Stimulated activated CD4-positive, alpha-beta T cell treated with anti-CD3 and anti-CD28 coated beads, Interleukin-1b, Interleukin-23, amount 100 ng/mL, for 24 hours (primary cell): ENCODE data around the gene RSPO3.

ENCODE experiments used
- DNase-seq, 4 experiments: peaks; one replicate each; pipeline ENCODE4 v3.0.0-alpha.2; 2020; ENCODE audit warnings: low read depth in 4 of 4, low spot score in 1 of 4

RSPO3 gene

GRCh38 chr6:127110712-127111111 is 7.8 kb upstream of the RSPO3 start:
- DNase-seq: no peak

DNA sequence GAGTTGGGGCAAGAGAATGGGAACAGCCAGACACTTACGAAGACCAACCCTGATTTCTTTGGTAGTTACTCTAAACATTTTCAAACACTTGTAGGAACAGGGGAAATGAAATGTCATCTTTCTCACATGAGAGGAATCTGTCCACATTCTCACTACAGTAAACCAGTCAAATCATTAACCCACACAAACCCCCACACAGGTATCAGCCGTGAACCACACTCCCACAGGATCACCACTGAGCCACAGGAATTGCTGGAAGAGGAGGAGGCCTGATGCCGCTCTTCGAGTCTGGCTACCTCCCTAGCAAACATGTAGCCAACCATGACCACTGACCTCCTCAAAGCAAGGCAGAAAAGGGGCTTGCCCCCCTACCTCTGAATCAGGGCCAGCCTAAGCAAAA is 6.9 kb upstream of the RSPO3 start:
- no peak for DNase-seq

DNA sequence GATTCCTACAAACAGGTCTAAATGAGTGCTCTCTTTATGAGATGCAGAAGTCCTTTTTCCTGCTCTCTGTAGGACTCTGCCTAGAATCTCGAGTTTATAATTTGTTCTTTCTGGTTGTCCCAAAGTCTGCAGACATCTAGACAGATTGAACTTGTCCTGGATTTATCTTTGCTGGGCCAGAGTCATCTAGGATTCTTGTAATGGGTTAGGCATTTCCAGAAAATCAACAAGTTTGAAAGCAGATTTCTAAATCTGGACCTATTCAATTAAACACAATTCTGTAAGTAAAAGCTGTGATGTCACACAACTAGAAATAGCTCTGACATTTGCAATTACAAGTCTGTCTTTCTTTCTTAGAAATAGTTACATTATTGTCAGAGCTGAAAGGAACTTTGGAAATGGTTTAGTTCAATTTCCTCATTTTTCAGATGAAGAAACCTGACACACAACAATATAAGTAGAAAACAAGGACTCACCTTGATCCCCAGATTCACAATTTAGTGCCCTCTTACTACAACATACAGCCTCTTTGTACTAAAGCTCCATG is 4.2 kb upstream of the RSPO3 start:
- no peak for DNase-seq

GRCh38 chr6:127115084-127115655 is 3.3 kb upstream of the RSPO3 start:
- DNase-seq: no peak

DNA sequence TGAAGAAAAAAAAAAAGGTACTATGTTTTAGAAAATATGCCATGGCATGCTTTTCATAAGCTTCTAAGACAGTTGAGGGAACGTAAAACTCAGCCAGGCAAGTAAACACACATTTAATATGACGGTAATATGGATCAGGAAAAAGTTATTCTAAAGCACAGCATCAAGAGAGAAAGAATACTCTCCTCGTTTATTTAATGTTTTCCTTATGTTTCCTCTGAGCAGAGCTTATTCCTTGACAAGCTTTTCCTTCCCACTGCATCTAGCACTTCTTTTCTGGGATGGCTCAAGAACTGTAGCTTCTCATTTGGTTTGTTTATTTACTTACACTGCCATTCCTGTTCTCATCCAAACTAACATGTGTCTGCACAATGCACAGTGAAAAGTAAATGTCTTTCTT is 2.7 kb upstream of the RSPO3 start:
- no peak for DNase-seq

DNA sequence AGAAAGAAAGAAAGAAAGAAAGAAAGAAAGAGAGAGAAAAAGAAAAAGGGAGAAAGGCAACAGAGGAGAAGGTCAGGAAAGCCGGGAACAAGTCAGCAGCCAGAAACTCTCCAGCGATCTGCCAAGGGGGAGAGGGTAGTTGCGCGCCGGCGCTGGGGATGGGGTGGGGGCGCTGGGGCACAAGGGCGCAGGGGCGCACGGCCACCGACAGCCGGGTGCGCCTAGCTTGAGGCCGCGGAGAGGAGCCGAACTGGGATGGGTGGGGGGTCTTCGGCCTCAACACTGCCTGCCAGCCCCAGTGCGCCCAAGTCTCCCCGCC is 533 bp upstream of the RSPO3 start:
- DNase-seq: no peak

GRCh38 chr6:127119102-127120022 is 891 bp downstream of the RSPO3 start:
- DNase-seq: no peak

DNA sequence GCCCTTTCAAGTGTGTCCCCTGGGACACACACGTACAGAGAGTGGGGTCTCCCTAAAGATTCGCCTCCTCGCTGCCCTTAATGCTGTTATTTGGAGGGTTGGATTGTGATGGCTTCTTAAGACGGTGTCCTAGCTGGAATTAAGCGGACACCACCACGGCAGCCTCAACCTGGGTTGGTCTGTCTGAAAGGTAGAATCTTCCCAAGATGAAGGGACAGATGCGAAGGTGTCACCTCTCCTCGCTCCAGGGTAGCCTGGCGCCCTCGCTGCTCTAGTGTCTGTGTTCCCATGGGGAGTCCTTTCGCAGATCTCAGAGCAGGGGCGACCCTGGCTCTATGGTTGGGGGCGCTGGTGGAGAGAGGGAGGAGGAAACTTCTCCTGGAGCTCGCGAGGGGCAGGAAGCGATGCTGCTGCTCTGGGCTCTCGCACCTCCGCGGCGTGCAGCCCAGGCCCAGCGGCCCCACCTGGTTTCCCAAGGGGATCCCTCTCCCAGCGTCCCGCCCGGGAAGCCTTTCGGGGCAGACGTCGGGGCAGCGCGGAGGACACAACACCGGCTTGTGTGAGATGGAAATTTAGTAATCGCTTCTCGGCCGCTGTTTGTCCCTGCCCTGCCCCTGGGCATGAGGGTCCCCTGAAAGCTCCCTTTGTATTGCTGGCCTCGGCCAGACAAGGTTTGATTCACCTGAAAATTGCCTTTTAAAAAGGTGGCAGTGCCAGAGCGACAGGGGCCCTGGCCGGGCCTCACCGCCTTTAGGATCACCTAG is 1.7 kb downstream of the RSPO3 start:
- no peak for DNase-seq

DNA sequence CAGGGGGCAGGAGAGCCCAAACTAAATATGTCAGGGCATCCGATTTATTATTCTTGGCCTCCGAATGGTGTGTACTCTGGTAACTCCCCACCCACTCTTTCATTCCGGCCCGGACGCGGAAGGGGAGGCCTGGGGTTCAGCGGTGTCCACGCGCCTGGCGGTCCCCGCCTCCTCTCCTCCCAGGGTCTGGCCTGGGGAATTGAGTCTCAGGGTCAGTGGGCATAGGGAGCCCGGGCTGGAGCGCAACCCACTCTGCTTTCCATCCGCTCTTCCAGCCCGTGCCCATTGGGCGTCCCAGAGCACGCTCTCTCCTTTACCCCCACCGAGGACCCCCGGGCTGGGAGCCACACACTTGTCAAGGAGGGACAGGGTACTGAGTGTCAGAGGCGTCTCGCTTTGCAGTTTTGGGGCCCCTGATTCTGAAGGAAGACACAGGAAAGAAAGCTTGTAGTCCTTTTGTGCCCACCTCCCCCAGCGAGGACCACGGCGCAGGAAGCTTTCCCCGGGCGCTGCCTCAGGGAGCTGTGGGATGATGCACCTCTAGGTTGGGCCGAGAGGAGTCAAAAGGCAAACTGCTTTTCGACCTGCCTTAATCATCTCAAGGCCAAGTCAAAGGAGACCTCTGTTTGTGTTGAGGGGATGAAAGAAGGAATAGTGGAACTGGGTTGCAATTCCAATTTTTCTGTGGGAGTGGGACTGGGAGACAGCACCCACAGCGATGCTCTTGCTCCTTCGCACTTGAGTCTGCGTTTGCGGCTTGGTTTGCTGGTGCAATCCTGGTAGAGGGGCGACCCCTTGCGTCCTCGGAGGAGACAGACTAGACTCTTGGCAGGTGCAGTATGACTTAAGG is 2.5 kb downstream of the RSPO3 start:
- peak in 3 of 4 experiments; percentile 41 to 54 (median 49) for DNase-seq

GRCh38 chr6:127121637-127121960 is 3.1 kb downstream of the RSPO3 start:
- no peak for DNase-seq

GRCh38 chr6:127124172-127124571 is 5.7 kb downstream of the RSPO3 start:
- no peak for DNase-seq

DNA sequence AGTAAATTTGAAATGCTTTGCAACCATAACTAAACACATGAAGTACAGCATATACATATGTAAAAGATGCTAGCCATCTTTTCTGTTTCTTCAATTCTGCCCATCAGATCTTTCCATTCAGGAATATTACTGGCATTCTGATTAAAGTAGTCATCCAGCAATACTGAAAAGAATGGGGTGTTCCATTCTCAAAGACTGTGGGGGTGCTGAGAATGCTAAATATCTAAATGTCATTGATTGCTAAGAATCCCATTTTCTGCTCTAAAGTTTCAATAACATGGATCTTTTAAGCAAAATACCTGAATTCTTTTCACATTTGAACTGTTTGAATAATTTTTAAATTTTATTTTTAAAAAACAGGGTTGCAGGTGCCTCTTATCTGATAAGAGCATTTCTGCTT is 6.2 kb downstream of the RSPO3 start:
- DNase-seq: no peak

DNA sequence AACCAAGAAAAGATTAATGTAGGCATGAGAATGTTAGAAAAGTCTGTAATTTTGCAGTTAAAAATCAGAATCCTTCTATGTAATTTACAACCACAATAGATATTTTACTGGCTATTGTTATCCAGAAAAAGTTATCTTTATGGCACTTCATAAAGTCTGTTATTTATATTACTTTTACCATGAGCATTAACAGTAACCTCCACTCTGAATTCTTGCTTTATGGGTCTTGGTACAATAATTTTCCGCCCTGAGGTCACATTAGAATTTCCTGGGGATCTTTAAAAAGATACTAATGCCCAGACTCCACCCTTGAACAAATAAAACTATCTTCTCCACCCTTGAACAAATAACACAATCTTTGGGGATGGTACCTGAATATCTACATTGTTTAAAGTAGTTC is 9.6 kb downstream of the RSPO3 start:
- no peak for DNase-seq

- DNase-seq: no peak
These were observed 10.8 kb downstream of the RSPO3 start for GRCh38 chr6:127129251-127129650.

DNA sequence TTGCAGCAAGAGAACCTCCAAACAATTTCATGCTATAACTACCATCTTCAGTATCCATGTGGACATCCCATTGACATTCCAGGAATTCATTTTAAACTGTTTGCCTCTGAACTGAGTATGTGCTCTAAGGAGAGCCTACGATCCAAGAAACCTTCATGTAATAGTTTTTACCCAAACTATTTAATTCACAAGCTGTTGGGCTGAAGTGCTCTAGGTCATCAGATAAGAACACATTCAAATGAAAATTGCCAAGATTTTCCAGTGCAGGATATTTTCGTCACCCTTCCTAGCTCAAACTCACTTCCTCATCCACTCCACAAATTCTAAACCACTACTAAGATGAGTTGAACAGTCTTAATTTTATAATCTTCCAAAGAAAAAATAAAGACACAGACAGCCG is 12.8 kb downstream of the RSPO3 start:
- no peak for DNase-seq

DNA sequence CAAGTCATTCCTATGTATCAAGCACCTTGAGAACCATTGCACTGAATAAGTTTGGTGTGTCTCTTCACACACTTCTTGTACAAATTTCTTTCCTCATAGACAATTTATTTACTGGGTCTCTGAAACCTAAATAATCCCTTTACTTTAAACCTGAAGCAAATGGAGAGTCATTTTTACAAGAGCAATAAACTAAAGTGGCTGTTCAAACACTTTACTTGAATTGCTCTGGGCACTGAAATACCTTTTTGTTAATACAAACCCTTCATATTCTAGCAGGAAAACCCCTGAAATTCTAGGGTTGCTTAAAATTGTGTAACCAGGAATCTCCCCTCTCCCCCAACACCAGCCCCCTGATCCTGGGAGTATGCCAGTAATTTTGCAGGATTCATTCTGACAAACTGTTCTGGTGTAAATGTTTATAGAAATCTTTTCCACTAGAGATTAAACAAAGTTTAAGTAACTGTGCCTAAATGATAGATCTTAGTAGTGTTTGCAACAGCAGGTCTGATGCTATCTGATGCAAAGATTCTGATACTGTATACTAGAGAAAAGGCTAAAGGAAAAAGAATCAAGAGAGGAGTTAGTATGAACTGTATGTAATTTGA is 13.4 kb downstream of the RSPO3 start:
- no peak for DNase-seq

GRCh38 chr6:127134136-127134535 is 15.7 kb downstream of the RSPO3 start:
- no peak for DNase-seq

GRCh38 chr6:127136786-127137185 is 18.3 kb downstream of the RSPO3 start:
- no peak for DNase-seq

DNA sequence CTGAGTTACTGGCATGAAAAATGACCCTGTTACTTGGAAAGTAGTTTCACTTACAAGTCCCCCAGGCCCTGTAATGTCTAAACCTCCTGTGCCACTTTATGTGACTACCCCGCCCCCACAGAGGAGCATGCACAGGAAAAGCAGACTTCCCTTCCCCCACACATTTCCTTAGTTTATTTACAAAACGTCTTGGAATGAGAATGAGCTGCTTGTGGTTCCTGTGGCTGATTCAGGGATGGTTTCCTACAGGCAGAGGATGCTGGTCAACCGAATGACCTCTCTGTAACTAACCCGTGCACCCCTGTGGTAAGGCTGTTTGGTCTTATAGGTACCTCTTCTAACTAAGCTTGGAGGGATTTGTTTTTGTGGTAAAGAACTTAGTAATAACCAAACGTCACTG is 28.5 kb downstream of the RSPO3 start:
- no peak for DNase-seq

GRCh38 chr6:127147534-127147933 is 29.1 kb downstream of the RSPO3 start:
- DNase-seq: no peak

GRCh38 chr6:127148511-127148910 is 30.0 kb downstream of the RSPO3 start:
- no peak for DNase-seq
